Measurements from ENCODE around the gene KSR1. TPM values are rescaled to one million over a fixed set of nuclear protein-coding genes. Genes with fewer than 3 reads are reported as not detected.
"Not testable (repeated sequence)": the region's sequence is repeated elsewhere in the genome, so short reads cannot be mapped to it uniquely, and the experiment has no call there.

KSR1 gene
- total and polyA plus RNA-seq, 3 donors from 2014 or later = 44.8 to 80.7 (median 63.7) TPM

- intact Hi-C loops (cut with DNase I; ENCODE audit: low total_unique reads) = no loop called here
- 60 to 75% methylated on average over 4 to 6 of the region's 7 CpGs for WGBS, 2 donors
- TF ChIP-seq POLR2A (IDR thresholded peaks at IDR 0.05) (no peak), CTCF (IDR thresholded peaks at IDR 0.05) (no peak)
Measured at GRCh38 chr17:27430383-27430840, 25.8 kb upstream of the KSR1 start.

GRCh38 chr17:27430882-27431491 lies 25.3 kb upstream of the KSR1 start:
- DNase-seq = peak; percentile 23
- H3K36me3 ChIP-seq (ENCODE audit: low read depth, missing control alignments) = no peaks in the 10 kb centered on the region
- H3K27me3 ChIP-seq = no peaks in the 10 kb centered on the region
- H3K27ac ChIP-seq = no peak overlapping the region
- 77 to 83% methylated on average over 9 to 10 of the region's 10 CpGs for WGBS, 2 donors
- no peaks in the 10 kb centered on the region for H3K9me3 ChIP-seq
- peak in 2 of 3 experiments; percentile 24 to 52 for TF ChIP-seq CTCF (IDR thresholded peaks at IDR 0.05)
- TF ChIP-seq POLR2A (IDR thresholded peaks at IDR 0.05) = no peak
- H3K4me3 ChIP-seq = no peak overlapping the region
- intact Hi-C loops (cut with DNase I; ENCODE audit: low total_unique reads) = no loop called here
- no peaks in the 10 kb centered on the region for H3K4me1 ChIP-seq

More at GRCh38 chr17:27430383-27430840, 25.8 kb upstream of the KSR1 start:
- no peaks in the 10 kb centered on the region for H3K4me1 ChIP-seq
- H3K27me3 ChIP-seq = no peaks in the 10 kb centered on the region
- DNase-seq = no peak
- H3K4me3 ChIP-seq = no peak overlapping the region
- no peaks in the 10 kb centered on the region for H3K9me3 ChIP-seq
- no peak overlapping the region for H3K27ac ChIP-seq
- H3K36me3 ChIP-seq (ENCODE audit: low read depth, missing control alignments) = no peaks in the 10 kb centered on the region

GRCh38 chr17:27433521-27433920 lies 22.7 kb upstream of the KSR1 start:
- Histone ChIP-seq H3K4me1 (no peaks in the 10 kb centered on the region), H3K9me3 (no peaks in the 10 kb centered on the region), H3K27ac (no peak overlapping the region), H3K4me3 (no peak overlapping the region), H3K27me3 (no peaks in the 10 kb centered on the region), H3K36me3 (ENCODE audit: low read depth, missing control alignments) (no peaks in the 10 kb centered on the region)
- WGBS, 2 donors = 94 to 100% methylated on average over 1 to 8 of the region's 8 CpGs
- DNase-seq = no peak
- intact Hi-C loops (cut with DNase I; ENCODE audit: low total_unique reads) = no loop called here
- no peak for TF ChIP-seq POLR2A (IDR thresholded peaks at IDR 0.05)
- TF ChIP-seq CTCF (IDR thresholded peaks at IDR 0.05) = no peak

GRCh38 chr17:27435431-27436070 lies 20.7 kb upstream of the KSR1 start:
- H3K9me3 ChIP-seq; H3K4me1 ChIP-seq; DNase-seq; H3K27me3 ChIP-seq; H3K27ac ChIP-seq; H3K36me3 ChIP-seq (ENCODE audit: low read depth, missing control alignments); intact Hi-C loops (cut with DNase I; ENCODE audit: low total_unique reads); H3K4me3 ChIP-seq: not testable (repeated sequence)
- WGBS, 2 donors = 94 to 96% methylated on average over 6 of the region's 6 CpGs

- no peak for TF ChIP-seq CTCF (IDR thresholded peaks at IDR 0.05)
- no peak for TF ChIP-seq POLR2A (IDR thresholded peaks at IDR 0.05)
- Histone ChIP-seq H3K27me3 (no peaks in the 10 kb centered on the region), H3K9me3 (no peaks in the 10 kb centered on the region), H3K27ac (no peak overlapping the region), H3K36me3 (ENCODE audit: low read depth, missing control alignments) (no peaks in the 10 kb centered on the region), H3K4me3 (no peak overlapping the region), H3K4me1 (no peaks in the 10 kb centered on the region)
- DNase-seq = no peak
- 85 to 93% methylated on average over 10 of the region's 10 CpGs for WGBS, 2 donors
- intact Hi-C loops (cut with DNase I; ENCODE audit: low total_unique reads) = no loop called here
Measured at GRCh38 chr17:27438348-27438998, 17.8 kb upstream of the KSR1 start.

Measured in testis (tissue), 3 donors.